ENCODE data around the gene HOXB1. TPM values are rescaled to one million over a fixed set of nuclear protein-coding genes. Genes with fewer than 3 reads are reported as not detected.
A peak's percentile ranks its signal among the peaks of the same experiment; 100 is the strongest.

Gene HOXB1
- total RNA-seq, 1 experiment from 2014 or later, result not detected

- no peak for DNase-seq (ENCODE audit: low read depth, low spot score)
- ATAC-seq, result peak; percentile 59
- CTCF ChIA-PET, result interaction anchor here (0.5 to 0.7 kb wide), 4 partner anchors 21 to 376 kb away, joined by 3 read pairs; no protein-coding TSS in a partner anchor
- intact Hi-C loops (cut with micrococcal nuclease; ENCODE audit: unreplicated experiment) (loop anchor here (5.0 kb wide), 1 partner anchor 51 kb away; no protein-coding TSS in a partner anchor), in situ Hi-C loops (cut with HindIII; ENCODE audit: low pct_unique_long_range_greater_than_20kb, low sequenced_read_pairs) (no loop called here)
- POLR2A ChIA-PET, result interaction anchor here (0.9 kb wide), 1 partner anchor 45 kb away, joined by 6 read pairs; no protein-coding TSS in a partner anchor
- no peak for TF ChIP-seq CTCF (IDR thresholded peaks at IDR 0.05)
- peak; percentile 83; the same call in 1 of the 2 replicates for TF ChIP-seq SIN3A (IDR thresholded peaks at IDR 0.05; ENCODE audit: borderline replicate concordance, insufficient read depth, low read depth, low read length)
- TF ChIP-seq POLR2AphosphoS5 (IDR thresholded peaks at IDR 0.05; ENCODE audit: low read depth, low read length), result peak; percentile 83
- TF ChIP-seq TCF7L2 (IDR thresholded peaks at IDR 0.05; ENCODE audit: low read depth, low read length), result peak; percentile 8; the same call in 1 of the 2 replicates
- 0 out of 4 replicates have a peak, but pooled peaks of 1 of the 2 experiments have one; percentile 12 for TF ChIP-seq REST (IDR thresholded peaks at IDR 0.05; ENCODE audit: insufficient read depth in 1 of 2, low read depth in 2 of 2, low read length in 1 of 2)
- Histone ChIP-seq H3K4me1 (ENCODE audit: control insufficient read depth, insufficient read depth, low read length) (peaks cover 48% of the 10 kb centered on the region), H3K9me3 (ENCODE audit: control insufficient read depth, insufficient read depth, low read depth, low read length) (no peaks in the 10 kb centered on the region), H3K36me3 (ENCODE audit: control insufficient read depth, insufficient read depth, low read length) (peaks cover 6% of the 10 kb centered on the region; the same call in 1 of the 2 replicates), H3K4me3 (ENCODE audit: low read depth in 2 of 2, low read length in 2 of 2) (peak overlapping the region; percentile 69 to 81), H3K27ac (ENCODE audit: low read length) (peak overlapping the region; percentile 98), H3K27me3 (ENCODE audit: control insufficient read depth, insufficient read depth, low read length) (no peaks in the 10 kb centered on the region)
- no TSS peak for BruUV-seq (replicated peaks)
Observed at GRCh38 chr17:48543107-48543853, 12.5 kb upstream of the HOXB1 start.

- ATAC-seq, result no peak
- peaks cover 6% of the 10 kb centered on the region; the same call in 1 of the 2 replicates for H3K36me3 ChIP-seq (ENCODE audit: control insufficient read depth, insufficient read depth, low read length)
- ChIA-PET CTCF (no interaction called here), POLR2A (no interaction called here)
- in situ Hi-C loops (cut with HindIII; ENCODE audit: low pct_unique_long_range_greater_than_20kb, low sequenced_read_pairs) (no loop called here), intact Hi-C loops (cut with micrococcal nuclease; ENCODE audit: unreplicated experiment) (loop anchor here (5.0 kb wide), 1 partner anchor 50 kb away; no protein-coding TSS in a partner anchor)
- H3K9me3 ChIP-seq (ENCODE audit: control insufficient read depth, insufficient read depth, low read depth, low read length), result no peaks in the 10 kb centered on the region
- peak overlapping the region; percentile 69 to 81 for H3K4me3 ChIP-seq (ENCODE audit: low read depth in 2 of 2, low read length in 2 of 2)
- TSS peak; percentile 79 for BruUV-seq (replicated peaks)
- TF ChIP-seq SIN3A (IDR thresholded peaks at IDR 0.05; ENCODE audit: borderline replicate concordance, insufficient read depth, low read depth, low read length) (no peak), POLR2AphosphoS5 (IDR thresholded peaks at IDR 0.05; ENCODE audit: low read depth, low read length) (no peak), CTCF (IDR thresholded peaks at IDR 0.05) (no peak), REST (IDR thresholded peaks at IDR 0.05; ENCODE audit: insufficient read depth in 1 of 2, low read depth in 2 of 2, low read length in 1 of 2) (no peak), TCF7L2 (IDR thresholded peaks at IDR 0.05; ENCODE audit: low read depth, low read length) (no peak)
- H3K27ac ChIP-seq (ENCODE audit: low read length), result peak overlapping the region; percentile 98
- no peak for DNase-seq (ENCODE audit: low read depth, low spot score)
- H3K27me3 ChIP-seq (ENCODE audit: control insufficient read depth, insufficient read depth, low read length), result no peaks in the 10 kb centered on the region
- peaks cover 44% of the 10 kb centered on the region for H3K4me1 ChIP-seq (ENCODE audit: control insufficient read depth, insufficient read depth, low read length)
Observed at GRCh38 chr17:48542698-48543106, 11.9 kb upstream of the HOXB1 start.
